Spleen (tissue), 7 donors: ENCODE results near the gene RPS6KA2.

Experiments
- POLR2A ChIP-seq, 3 donors: fragments of 450-650 bp; IDR thresholded peaks; one replicate each; pipeline ENCODE4 v1.5.1; 2017; ENCODE audit warnings: antibody characterized with exemption in 3 of 3, mild to moderate bottlenecking in 1 of 3
- POLR2AphosphoS5 ChIP-seq, 3 donors: sonication (generic); formaldehyde crosslinking; IDR thresholded peaks; one replicate each; pipeline ENCODE4 v1.5.1; 2017; ENCODE audit warnings: antibody characterized with exemption in 3 of 3
- TF ChIP-seq, protein P1 (sequence below), 11 experiments: fragments of 200-600 bp in 7 of 11; fragments of 450-650 bp in 4 of 11; sonication (generic) in 4 of 11; IDR thresholded peaks in 8 of 11; conservative IDR thresholded peaks in 3 of 11; 1 replicate in 7 of 11; 2 replicates in 4 of 11; pipeline versions ENCODE4 v1.4.0 to v1.8.0; 2016 to 2021; ENCODE audit warnings: antibody characterized with exemption in 11 of 11, inconsistent platforms in 4 of 11, mild to moderate bottlenecking in 1 of 11
- donor health status: DM: no; HTN: no; CAD: no; lungs with moderate emphysema.
- donor health status: DM: no; HTN: no; CAD: no.
- donor health status: DM: no; HTN: no; CAD: no.

DNA sequence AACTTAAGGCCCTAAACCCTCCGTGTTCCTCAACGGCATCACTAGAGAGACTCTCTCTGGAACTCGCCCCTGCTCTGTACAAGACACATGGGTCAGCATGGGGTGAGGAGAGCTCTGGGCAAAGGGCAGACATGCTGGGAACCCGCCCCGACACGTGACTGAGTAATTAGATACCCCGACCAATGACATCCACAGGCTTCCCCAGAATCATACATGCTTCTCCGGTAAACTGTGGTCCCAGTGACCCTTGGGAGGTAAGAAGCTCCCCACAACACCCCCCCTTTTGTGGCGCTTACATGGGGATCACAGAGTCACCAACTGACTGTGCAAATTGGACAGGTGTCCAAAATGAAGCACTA is 31.7 kb upstream of the RPS6KA2 start:
- TF ChIP-seq, protein P1, sequence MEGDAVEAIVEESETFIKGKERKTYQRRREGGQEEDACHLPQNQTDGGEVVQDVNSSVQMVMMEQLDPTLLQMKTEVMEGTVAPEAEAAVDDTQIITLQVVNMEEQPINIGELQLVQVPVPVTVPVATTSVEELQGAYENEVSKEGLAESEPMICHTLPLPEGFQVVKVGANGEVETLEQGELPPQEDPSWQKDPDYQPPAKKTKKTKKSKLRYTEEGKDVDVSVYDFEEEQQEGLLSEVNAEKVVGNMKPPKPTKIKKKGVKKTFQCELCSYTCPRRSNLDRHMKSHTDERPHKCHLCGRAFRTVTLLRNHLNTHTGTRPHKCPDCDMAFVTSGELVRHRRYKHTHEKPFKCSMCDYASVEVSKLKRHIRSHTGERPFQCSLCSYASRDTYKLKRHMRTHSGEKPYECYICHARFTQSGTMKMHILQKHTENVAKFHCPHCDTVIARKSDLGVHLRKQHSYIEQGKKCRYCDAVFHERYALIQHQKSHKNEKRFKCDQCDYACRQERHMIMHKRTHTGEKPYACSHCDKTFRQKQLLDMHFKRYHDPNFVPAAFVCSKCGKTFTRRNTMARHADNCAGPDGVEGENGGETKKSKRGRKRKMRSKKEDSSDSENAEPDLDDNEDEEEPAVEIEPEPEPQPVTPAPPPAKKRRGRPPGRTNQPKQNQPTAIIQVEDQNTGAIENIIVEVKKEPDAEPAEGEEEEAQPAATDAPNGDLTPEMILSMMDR (IDR thresholded peaks at IDR 0.05 in 8 of 11, conservative IDR thresholded peaks at IDR 0.05 in 3 of 11) = no peak
- TF ChIP-seq POLR2AphosphoS5 (IDR thresholded peaks at IDR 0.05) (no peak), POLR2A (IDR thresholded peaks at IDR 0.05) (no peak)
